ENCODE results near the gene ARHGAP25.

DNA sequence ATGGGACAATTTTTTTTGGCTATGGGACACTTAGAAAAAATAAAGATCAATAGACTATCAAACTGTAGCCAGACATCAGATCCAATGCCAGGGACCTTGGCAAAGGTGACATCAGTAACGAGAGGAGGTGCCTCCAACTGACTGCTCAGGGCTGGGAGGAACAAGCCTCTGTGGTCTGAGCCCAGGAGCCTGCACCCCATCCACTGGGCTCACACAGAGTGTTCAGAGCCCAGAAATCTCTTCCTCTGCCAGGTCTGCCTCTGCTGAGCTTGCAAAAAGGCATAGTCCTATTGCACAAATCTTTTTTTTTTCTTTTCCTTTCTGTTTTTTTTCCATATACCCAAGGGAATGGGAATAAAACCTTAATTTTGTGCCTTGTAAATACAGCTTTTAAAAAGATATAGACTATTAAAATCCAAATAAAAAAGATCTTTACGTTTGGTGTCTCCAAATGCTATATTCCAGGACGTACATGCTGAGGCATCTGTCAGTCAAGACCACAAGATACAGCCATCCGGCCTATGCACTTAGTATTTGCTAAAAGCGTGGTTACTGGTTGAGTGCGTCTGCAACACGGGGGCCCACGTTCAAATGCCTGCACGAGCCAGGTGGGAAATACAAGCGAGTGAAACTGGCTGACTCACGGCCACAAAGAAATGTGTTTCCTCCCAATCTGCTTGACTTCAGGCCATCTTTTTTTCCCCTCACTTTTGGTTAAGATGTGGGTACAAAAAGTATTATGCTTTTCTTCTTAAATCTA is 7.8 kb upstream of the ARHGAP25 start:
- TF ChIP-seq, protein P1, sequence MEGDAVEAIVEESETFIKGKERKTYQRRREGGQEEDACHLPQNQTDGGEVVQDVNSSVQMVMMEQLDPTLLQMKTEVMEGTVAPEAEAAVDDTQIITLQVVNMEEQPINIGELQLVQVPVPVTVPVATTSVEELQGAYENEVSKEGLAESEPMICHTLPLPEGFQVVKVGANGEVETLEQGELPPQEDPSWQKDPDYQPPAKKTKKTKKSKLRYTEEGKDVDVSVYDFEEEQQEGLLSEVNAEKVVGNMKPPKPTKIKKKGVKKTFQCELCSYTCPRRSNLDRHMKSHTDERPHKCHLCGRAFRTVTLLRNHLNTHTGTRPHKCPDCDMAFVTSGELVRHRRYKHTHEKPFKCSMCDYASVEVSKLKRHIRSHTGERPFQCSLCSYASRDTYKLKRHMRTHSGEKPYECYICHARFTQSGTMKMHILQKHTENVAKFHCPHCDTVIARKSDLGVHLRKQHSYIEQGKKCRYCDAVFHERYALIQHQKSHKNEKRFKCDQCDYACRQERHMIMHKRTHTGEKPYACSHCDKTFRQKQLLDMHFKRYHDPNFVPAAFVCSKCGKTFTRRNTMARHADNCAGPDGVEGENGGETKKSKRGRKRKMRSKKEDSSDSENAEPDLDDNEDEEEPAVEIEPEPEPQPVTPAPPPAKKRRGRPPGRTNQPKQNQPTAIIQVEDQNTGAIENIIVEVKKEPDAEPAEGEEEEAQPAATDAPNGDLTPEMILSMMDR (IDR thresholded peaks at IDR 0.05), result no peak
- TF ChIP-seq POLR2A (IDR thresholded peaks at IDR 0.05), result no peak

Data from heart left ventricle (tissue), 13 donors.